IPS-NIHi7 (cell line): ENCODE measurements around the gene OXSR1.
"Not testable (repeated sequence)": the region's sequence is repeated elsewhere in the genome, so short reads cannot be mapped to it uniquely, and the experiment has no call there.

Experiments used
- DNase-seq: peaks from one replicate; pipeline ENCODE4 v3.0.0; 2012; ENCODE audit warnings: mixed read lengths; ENCODE audit errors: extremely low spot score

The OXSR1 gene

DNA sequence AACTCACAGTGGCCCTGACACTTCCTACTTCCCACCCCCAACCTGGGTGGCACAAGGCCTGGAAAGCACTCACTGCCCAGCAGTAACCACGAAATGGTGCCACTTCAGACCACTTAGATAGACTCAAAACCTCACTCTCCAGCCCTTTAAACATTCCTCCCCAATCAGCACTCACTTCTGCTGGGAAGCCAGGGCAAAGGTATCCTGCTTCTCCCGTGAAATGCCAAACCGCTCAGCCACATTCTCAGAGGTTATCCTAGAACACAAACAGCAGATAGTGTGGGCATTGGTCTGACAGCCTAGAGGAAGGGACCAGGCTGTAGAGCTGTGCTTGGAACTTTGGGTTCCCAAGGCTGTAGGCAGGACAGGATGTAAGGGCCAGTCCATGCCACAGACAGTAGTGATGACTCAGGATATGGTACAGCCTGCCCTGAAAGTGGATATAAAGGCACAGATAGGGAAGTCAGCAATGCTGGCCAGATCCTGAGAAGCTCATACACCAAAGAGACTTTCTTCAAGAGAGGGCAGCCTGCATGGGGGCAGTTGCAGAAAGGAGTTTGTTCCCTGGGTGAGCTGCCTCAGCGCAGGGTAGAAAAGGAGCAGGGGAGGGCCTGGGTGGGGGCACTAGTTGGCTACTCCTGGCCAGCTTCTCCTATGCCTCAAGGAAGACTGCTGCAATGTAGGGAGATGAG is 37.6 kb upstream of the OXSR1 start:
- no peak for DNase-seq

- no peak for DNase-seq
Observed at GRCh38 chr3:38128303-38128655, 37.1 kb upstream of the OXSR1 start.

- DNase-seq: no peak
Observed at GRCh38 chr3:38129058-38129457, 36.3 kb upstream of the OXSR1 start.

GRCh38 chr3:38130631-38131065 is 34.7 kb upstream of the OXSR1 start:
- DNase-seq: no peak

DNA sequence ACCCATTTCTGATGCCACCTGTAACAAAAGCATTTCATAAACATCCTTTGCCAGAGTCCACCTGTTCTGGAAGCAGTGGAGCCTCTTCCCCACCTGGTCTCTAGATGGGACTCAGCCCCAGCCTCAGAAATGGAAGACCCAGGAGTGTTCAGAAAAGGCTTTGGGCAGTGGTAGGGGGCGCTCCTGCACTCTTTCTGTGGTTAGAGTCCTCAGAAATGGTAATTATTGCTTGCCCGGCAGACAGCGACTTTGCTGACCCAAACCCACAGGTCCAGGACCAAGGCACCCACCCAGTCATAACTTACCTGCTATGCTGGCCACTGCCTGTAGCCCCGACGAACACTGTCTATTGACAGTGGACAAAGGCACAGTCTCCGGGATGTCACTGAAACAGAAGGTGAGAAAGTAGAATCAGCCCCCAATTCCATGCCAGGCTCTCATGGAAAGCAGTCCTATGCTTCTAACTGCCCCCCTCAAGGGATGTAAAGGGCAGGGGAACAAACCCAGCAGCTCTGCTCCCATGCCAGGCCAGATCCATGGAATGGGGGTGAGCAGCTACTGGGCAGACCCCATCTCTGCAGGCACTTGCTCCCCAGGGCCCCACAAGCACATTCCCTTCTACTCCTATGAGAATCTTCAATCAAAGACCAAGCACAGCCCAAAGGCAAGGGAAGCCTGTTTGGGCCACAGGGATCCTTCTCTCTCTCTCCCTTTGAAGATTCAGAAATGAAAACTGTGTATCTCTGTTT is 33.5 kb upstream of the OXSR1 start:
- peak; percentile 76 for DNase-seq

GRCh38 chr3:38133209-38133556 is 32.2 kb upstream of the OXSR1 start:
- no peak for DNase-seq

DNA sequence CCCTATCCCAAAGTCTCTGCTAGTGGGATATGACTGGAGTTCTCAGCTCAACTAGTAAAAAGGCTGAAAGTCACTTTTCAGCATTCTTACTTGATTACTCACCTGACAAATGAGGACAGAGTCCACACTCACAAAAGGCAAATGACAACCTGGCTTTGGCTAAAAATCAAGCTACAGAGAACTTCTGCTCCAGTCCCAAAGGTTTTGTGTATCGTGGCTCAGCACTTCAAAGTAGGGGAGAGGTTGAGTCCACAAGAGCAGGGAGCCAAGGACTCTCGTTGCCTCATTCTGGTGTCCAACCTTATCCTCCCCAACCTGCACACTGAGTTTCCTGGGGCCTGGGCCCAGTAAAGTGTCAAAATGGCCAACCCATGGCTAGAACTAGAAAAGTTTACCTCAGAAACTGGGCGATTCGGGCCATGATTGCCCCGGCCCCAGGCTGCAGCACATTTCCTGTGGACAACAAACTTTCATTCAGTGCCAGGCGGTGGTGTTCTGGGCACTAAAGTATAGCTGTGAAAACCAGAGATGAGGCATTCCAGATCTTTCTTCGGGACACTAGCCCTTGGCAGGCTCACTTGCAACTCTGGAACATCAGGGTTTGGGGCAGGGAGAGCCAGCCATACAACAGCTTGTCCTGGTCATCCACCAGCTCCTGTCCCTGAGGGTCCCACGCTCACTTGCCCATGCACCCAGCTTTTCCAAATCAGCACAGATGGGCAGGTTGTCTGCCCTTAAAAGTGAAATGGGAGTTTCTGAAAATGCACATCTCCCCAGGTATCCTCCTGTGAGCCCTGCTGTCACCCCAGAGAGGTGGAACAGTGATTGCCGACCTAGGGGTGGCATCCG is 31.6 kb upstream of the OXSR1 start:
- no peak for DNase-seq

DNA sequence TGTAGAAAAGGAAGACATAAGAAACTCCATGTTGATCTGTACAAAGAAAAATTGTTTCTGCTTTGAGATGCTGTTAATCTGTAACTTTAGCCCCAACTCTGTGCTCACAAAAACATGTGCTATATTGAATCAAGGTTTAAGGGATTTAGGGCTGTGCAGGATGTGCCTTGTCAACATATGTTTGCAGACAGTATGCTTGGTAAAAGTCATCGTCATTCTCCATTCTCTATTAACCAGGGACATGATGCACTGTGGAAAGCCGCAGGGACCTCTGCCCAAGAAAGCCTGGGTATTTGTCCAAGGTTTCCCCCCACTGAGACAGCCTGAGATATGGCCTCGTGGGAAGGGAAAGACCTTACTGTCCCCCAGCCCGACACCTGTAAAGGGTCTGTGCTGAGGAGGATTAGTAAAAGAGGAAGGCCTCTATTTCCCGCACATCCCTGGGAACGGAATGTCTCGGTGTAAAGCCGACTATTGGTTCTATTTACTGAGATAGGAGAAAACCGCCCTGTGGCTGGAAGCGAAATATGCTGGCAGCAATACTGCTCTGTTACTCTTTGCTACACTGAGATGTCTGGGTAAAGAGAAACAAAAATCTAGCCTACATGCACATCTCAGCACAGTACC is 30.7 kb upstream of the OXSR1 start:
- not testable (repeated sequence) for DNase-seq

- not testable (repeated sequence) for DNase-seq
Observed at GRCh38 chr3:38135621-38136277, 29.6 kb upstream of the OXSR1 start.

- DNase-seq: no peak
Observed at GRCh38 chr3:38136393-38136776, 29.0 kb upstream of the OXSR1 start.

GRCh38 chr3:38136777-38137614 is 28.3 kb upstream of the OXSR1 start, which contains the start of gene ACAA1:
ACAA1 (minus strand) TSS chr3:38137127; CDS start chr3:38137035, 92 bp downstream.
- DNase-seq: peak; percentile 98

GRCh38 chr3:38137615-38138348 is 27.6 kb upstream of the OXSR1 start:
- no peak for DNase-seq

DNA sequence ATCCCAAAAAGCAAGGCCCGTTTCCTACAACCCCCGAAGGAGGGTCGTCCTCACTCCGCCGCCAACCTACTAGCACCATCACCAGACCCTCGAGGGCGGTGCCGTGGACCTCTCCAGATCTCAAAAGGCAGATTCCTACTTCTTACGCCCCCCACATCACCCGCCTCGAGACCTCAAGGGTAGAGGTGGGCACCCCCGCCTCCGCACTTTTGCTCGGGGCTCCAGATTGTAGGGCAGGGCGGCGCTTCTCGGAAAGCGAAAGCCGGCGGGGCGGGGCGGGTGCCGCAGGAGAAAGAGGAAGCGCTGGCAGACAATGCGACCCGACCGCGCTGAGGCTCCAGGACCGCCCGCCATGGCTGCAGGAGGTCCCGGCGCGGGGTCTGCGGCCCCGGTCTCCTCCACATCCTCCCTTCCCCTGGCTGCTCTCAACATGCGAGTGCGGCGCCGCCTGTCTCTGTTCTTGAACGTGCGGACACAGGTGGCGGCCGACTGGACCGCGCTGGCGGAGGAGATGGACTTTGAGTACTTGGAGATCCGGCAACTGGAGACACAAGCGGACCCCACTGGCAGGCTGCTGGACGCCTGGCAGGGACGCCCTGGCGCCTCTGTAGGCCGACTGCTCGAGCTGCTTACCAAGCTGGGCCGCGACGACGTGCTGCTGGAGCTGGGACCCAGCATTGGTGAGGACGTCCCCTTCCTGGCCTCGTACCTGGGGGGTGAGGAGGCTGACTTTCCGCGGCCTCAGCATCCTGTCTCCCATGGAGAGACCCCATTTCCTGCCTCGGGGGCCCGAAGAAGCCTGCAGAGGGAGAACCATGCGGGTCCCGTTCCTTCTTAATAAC is 26.8 kb upstream of the OXSR1 start, which contains the start of gene MYD88:
TSS of gene MYD88 (plus strand) at position 313 of the 842 bp plus-strand sequence. CDS start at position 353, 40 bp downstream.
- DNase-seq: peak; percentile 69

- no peak for DNase-seq
Observed at GRCh38 chr3:38139191-38139590, 26.1 kb upstream of the OXSR1 start.

- DNase-seq: no peak
Observed at GRCh38 chr3:38139652-38140051, 25.7 kb upstream of the OXSR1 start.

GRCh38 chr3:38140326-38141172 is 24.8 kb upstream of the OXSR1 start:
- no peak for DNase-seq

DNA sequence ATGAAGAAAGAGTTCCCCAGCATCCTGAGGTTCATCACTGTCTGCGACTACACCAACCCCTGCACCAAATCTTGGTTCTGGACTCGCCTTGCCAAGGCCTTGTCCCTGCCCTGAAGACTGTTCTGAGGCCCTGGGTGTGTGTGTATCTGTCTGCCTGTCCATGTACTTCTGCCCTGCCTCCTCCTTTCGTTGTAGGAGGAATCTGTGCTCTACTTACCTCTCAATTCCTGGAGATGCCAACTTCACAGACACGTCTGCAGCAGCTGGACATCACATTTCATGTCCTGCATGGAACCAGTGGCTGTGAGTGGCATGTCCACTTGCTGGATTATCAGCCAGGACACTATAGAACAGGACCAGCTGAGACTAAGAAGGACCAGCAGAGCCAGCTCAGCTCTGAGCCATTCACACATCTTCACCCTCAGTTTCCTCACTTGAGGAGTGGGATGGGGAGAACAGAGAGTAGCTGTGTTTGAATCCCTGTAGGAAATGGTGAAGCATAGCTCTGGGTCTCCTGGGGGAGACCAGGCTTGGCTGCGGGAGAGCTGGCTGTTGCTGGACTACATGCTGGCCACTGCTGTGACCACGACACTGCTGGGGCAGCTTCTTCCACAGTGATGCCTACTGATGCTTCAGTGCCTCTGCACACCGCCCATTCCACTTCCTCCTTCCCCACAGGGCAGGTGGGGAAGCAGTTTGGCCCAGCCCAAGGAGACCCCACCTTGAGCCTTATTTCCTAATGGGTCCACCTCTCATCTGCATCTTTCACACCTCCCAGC is 24.0 kb upstream of the OXSR1 start:
- no peak for DNase-seq
